Esophagus muscularis mucosa (tissue), 4 donors: ENCODE results near the gene EEIG1. TPM values are rescaled to one million over a fixed set of nuclear protein-coding genes. Genes with fewer than 3 reads are reported as not detected.

Experiments
- DNase-seq: peaks from one replicate; pipeline ENCODE4 v3.0.0-alpha.2; 2017; ENCODE audit errors: extremely low spot score
- H3K27ac ChIP-seq, 4 donors: fragments of 200-600 bp; sonication (generic); replicated peaks in 1 of 4; 1 replicate in 3 of 4; 2 replicates in 1 of 4; pipeline ENCODE4 v1.5.1; 2016 to 2019; ENCODE audit warnings: mild to moderate bottlenecking in 1 of 4
- H3K27me3 ChIP-seq, 4 donors: fragments of 200-600 bp; sonication (generic); one replicate each; pipeline versions ENCODE4 v1.5.1 to v1.6.0; 2016 to 2019
- H3K36me3 ChIP-seq, 4 donors: fragments of 200-600 bp; sonication (generic); one replicate each; pipeline ENCODE4 v1.5.1; 2016 to 2019
- H3K4me1 ChIP-seq, 4 donors: fragments of 200-600 bp; sonication (generic); one replicate each; pipeline ENCODE4 v1.5.1; 2016 to 2019
- H3K4me3 ChIP-seq, 4 donors: fragments of 200-600 bp; sonication (generic); 1 replicate in 2 of 4; 2 replicates in 2 of 4; pipeline ENCODE4 v1.5.1; 2016 to 2019; ENCODE audit warnings: mild to moderate bottlenecking in 4 of 4, moderate library complexity in 1 of 4
- H3K9me3 ChIP-seq, 4 donors: fragments of 200-600 bp; sonication (generic); 1 replicate in 3 of 4; 2 replicates in 1 of 4; pipeline ENCODE4 v1.5.1; 2016 to 2019
- EP300 ChIP-seq: sonication (generic); formaldehyde crosslinking; IDR thresholded peaks from one replicate; pipeline ENCODE4 v1.6.1; 2017; ENCODE audit warnings: antibody characterized with exemption
- POLR2A ChIP-seq: fragments of 450-650 bp; IDR thresholded peaks from one replicate; pipeline ENCODE4 v1.6.1; 2017; ENCODE audit warnings: antibody characterized with exemption, moderate library complexity, mild to moderate bottlenecking, low read depth
- POLR2AphosphoS5 ChIP-seq, 2 donors: sonication (generic); formaldehyde crosslinking; IDR thresholded peaks; one replicate each; pipeline ENCODE4 v1.6.1; 2017; ENCODE audit warnings: antibody characterized with exemption in 2 of 2
- WGBS: methylation state at CpG from one replicate; pipeline ENCODE4 v1.1.5; 2018; 5-methylcytosine and 5-hydroxymethylcytosine counted together
- intact Hi-C: fragments of 100-400 bp; cut with DNase I; formaldehyde crosslinking; loops from one replicate; pipeline ENCODE4 v1.15.1; 2023
- total RNA-seq, 4 donors: library from RNA; depleted of rRNA; stranded (reverse); fragments of >200 nt; gene quantifications; one replicate each; pipeline versions ENCODE4 v1.1.0 to v1.2.1, GENCODE V29; 2016
- TF ChIP-seq, protein P1 (sequence below), 3 experiments: fragments of 200-600 bp in 2 of 3; fragments of 450-650 bp in 1 of 3; sonication (generic) in 2 of 3; IDR thresholded peaks; one replicate each; pipeline ENCODE4 v1.5.1; 2017 to 2019; ENCODE audit warnings: antibody characterized with exemption in 3 of 3, mild to moderate bottlenecking in 2 of 3, moderate library complexity in 1 of 3

The EEIG1 gene
- total RNA-seq, 4 donors from 2014 or later, result 12.4 to 29.5 (median 20.0) TPM

- Histone ChIP-seq H3K27me3 (no peaks in the 10 kb centered on the region), H3K27ac (no peak overlapping the region), H3K4me1 (peaks cover 8 to 12% (median 10%) of the 10 kb centered on the region in 4 donors), H3K4me3 (no peak overlapping the region), H3K9me3 (no peaks in the 10 kb centered on the region), H3K36me3 (no peaks in the 10 kb centered on the region)
- intact Hi-C loops, result loop anchor here (10.0 kb wide), 1 partner anchor 50 kb away; no protein-coding TSS in a partner anchor
- DNase-seq, result no peak
- 89% methylated on average over 3 of the region's 3 CpGs for WGBS
- TF ChIP-seq, protein P1, sequence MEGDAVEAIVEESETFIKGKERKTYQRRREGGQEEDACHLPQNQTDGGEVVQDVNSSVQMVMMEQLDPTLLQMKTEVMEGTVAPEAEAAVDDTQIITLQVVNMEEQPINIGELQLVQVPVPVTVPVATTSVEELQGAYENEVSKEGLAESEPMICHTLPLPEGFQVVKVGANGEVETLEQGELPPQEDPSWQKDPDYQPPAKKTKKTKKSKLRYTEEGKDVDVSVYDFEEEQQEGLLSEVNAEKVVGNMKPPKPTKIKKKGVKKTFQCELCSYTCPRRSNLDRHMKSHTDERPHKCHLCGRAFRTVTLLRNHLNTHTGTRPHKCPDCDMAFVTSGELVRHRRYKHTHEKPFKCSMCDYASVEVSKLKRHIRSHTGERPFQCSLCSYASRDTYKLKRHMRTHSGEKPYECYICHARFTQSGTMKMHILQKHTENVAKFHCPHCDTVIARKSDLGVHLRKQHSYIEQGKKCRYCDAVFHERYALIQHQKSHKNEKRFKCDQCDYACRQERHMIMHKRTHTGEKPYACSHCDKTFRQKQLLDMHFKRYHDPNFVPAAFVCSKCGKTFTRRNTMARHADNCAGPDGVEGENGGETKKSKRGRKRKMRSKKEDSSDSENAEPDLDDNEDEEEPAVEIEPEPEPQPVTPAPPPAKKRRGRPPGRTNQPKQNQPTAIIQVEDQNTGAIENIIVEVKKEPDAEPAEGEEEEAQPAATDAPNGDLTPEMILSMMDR (IDR thresholded peaks at IDR 0.05), result no peak
- TF ChIP-seq EP300 (no peak), POLR2AphosphoS5 (IDR thresholded peaks at IDR 0.05) (no peak), POLR2A (no peak)
Measured at GRCh38 chr9:127985011-127985410, 4.2 kb upstream of the EEIG1 start.

- H3K36me3 ChIP-seq, result no peaks in the 10 kb centered on the region
- TF ChIP-seq, protein P1 (IDR thresholded peaks at IDR 0.05), result no peak
- no peak for TF ChIP-seq POLR2A
- TF ChIP-seq POLR2AphosphoS5 (IDR thresholded peaks at IDR 0.05), result no peak
- no peak for TF ChIP-seq EP300
- no peaks in the 10 kb centered on the region for H3K27me3 ChIP-seq
- H3K27ac ChIP-seq, result no peak overlapping the region
- H3K4me3 ChIP-seq, result no peak overlapping the region
- intact Hi-C loops, result loop anchor here (5.0 to 10.0 kb wide), 2 partner anchors 42 to 51 kb away; no protein-coding TSS in a partner anchor
- H3K4me1 ChIP-seq, result peaks cover 18 to 23% (median 20%) of the 10 kb centered on the region in 4 donors
- DNase-seq, result no peak
- WGBS, result 91% methylated on average over 9 of the region's 9 CpGs
- H3K9me3 ChIP-seq, result no peaks in the 10 kb centered on the region
Measured at GRCh38 chr9:127983847-127984289, 3.1 kb upstream of the EEIG1 start.

DNA sequence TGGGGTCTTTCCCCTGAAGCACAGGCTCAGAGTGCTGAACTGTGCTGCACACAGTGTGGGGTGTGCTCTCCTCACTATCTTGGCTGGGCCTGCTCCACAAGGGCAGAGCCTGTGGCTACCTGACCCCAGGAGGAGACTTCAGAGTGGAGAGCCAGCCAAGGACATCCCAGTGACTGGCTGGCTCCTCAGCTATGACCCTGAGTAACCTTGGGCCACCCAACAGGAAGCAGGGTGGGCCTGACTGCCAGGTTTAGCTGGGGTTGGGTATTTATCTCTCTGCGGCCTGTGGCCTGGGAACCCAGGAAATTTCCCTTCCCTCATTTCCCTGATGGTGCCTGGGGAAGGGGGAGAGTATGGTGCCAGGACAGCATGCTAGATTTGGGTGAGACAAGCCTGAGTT is 2.1 kb upstream of the EEIG1 start:
- intact Hi-C loops, result loop anchor here (5.0 to 10.0 kb wide), 2 partner anchors 41 to 52 kb away; no protein-coding TSS in a partner anchor
- no peak overlapping the region for H3K4me3 ChIP-seq
- no peaks in the 10 kb centered on the region for H3K9me3 ChIP-seq
- DNase-seq, result no peak
- H3K27me3 ChIP-seq, result no peaks in the 10 kb centered on the region
- 89% methylated on average over 1 of the region's 1 CpG for WGBS
- H3K27ac ChIP-seq, result peak overlapping the region in 1 of 4 donors; percentile 42
- no peak for TF ChIP-seq EP300
- TF ChIP-seq POLR2AphosphoS5 (IDR thresholded peaks at IDR 0.05), result no peak
- TF ChIP-seq, protein P1 (IDR thresholded peaks at IDR 0.05), result no peak
- TF ChIP-seq POLR2A, result no peak
- peaks cover 27 to 33% (median 30%) of the 10 kb centered on the region in 4 donors for H3K4me1 ChIP-seq
- no peaks in the 10 kb centered on the region for H3K36me3 ChIP-seq

GRCh38 chr9:127981559-127982121 is 851 bp upstream of the EEIG1 start:
- Histone ChIP-seq H3K36me3 (no peaks in the 10 kb centered on the region), H3K4me1 (peaks cover 39 to 45% (median 42%) of the 10 kb centered on the region in 4 donors), H3K4me3 (peak overlapping the region; percentile 81 to 97 (median 89)), H3K27me3 (no peaks in the 10 kb centered on the region), H3K9me3 (no peaks in the 10 kb centered on the region), H3K27ac (peak overlapping the region; percentile 87 to 97 (median 94))
- WGBS, result 70% methylated on average over 11 of the region's 11 CpGs
- TF ChIP-seq EP300 (no peak), POLR2AphosphoS5 (IDR thresholded peaks at IDR 0.05) (no peak)
- TF ChIP-seq, protein P1 (IDR thresholded peaks at IDR 0.05), result no peak
- no peak for DNase-seq
- intact Hi-C loops, result loop anchor here (5.0 to 10.0 kb wide), 2 partner anchors 39 to 53 kb away; no protein-coding TSS in a partner anchor
